HG03066 (cell line): ENCODE results near the gene SRSF11.

Experiments
- ATAC-seq: cut with Tn5 transposase; IDR thresholded peaks from one replicate; pipeline ENCODE4 v1.9.1; 2021; ENCODE audit warnings: low read depth; ENCODE audit not compliant: unreplicated experiment

SRSF11 gene

GRCh38 chr1:70299472-70299871 is 78.3 kb downstream of the SRSF11 start:
- no peak for ATAC-seq
